ENCODE data around the gene NCDN.
A peak's percentile ranks its signal among the peaks of the same experiment; 100 is the strongest.

NCDN gene, protein sequence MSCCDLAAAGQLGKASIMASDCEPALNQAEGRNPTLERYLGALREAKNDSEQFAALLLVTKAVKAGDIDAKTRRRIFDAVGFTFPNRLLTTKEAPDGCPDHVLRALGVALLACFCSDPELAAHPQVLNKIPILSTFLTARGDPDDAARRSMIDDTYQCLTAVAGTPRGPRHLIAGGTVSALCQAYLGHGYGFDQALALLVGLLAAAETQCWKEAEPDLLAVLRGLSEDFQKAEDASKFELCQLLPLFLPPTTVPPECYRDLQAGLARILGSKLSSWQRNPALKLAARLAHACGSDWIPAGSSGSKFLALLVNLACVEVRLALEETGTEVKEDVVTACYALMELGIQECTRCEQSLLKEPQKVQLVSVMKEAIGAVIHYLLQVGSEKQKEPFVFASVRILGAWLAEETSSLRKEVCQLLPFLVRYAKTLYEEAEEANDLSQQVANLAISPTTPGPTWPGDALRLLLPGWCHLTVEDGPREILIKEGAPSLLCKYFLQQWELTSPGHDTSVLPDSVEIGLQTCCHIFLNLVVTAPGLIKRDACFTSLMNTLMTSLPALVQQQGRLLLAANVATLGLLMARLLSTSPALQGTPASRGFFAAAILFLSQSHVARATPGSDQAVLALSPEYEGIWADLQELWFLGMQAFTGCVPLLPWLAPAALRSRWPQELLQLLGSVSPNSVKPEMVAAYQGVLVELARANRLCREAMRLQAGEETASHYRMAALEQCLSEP

DNA sequence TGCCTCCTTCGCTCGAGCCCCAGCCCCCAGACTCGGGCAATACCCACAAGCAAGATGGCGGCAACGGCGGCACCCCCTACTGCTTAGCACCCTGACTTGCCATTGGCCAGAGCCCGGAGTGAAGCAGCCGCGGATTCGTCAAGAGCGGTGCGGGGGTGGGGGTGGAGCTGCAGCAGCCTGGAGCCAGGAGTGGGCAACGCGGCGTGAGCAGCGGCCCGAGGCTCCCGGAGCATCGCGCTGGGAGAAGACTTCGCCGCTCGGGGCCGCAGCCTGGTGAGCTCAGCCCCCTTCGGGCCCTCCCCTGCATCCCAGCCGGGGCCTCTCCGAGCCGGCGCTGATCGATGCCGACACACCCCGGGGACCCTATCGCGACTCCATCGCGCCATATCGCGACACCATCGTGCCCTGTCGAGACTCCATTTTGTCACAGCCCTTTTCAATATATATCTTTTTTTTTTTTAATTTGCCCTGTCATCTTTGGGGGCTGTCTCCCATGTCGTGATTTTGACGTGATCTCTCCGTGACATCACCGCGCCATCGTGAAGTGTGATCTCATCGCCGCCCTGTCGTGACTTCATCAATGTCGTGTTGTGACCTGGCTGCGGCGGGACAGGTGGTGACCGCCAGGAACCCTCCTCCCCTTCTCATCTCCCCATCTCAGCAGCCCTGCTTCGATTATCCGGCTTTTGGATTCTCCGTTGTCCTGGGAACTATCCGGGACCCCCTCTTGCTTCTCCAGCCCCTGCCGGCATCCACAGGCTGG, at the start of gene NCDN:
Gene NCDN, plus strand, starts transcription at position 189 of the 763 bp plus-strand sequence. Its CDS starts 392 bp downstream, at position 581.
- DNase-seq = peak; percentile 96

DNA sequence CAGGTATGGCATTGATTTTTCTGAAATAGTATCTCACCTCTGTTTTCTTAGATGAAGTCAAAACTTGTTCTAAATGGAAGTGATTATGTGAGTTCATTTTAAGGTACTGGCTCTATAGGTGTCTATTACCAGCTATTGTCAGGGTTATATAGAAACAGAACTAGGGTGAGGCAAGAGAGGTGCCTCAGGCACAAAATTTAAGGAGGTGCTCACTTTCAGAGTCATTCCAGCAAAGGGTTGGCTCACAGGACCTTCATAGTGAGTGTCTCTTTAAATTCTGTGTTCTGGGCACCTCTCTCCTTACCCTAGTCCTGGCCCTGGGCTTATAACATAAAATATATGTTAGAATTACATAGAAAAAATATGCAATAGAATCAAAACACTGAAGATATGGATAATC, 49.7 kb upstream of the NCDN start:
- no peak for DNase-seq

GRCh38 chr1:35509558-35509957, 48.0 kb upstream of the NCDN start:
- no peak for DNase-seq

- DNase-seq = no peak
These were observed 46.3 kb upstream of the NCDN start for GRCh38 chr1:35511305-35511704.

- no peak for DNase-seq
These were observed 39.4 kb upstream of the NCDN start for GRCh38 chr1:35518183-35518582.

DNA sequence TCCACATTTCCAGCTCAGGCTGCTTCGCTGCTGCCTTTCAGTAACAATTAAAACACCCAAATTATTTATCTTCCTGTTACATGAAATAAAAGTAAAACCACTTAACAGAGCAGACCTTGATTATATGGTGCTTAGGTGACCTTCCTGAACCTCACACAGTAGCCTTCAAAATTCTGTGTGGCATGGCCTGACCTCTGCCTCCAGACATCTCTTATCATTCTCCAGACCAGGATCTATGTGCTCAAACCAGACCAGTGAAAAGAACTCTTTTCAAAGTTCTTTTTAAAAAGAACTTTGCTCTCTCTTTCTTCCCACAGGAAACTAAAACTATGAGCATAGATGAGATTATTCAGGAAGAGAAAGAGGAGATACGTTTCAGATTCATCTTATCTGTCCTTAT, 38.2 kb upstream of the NCDN start:
- no peak for DNase-seq

GRCh38 chr1:35524106-35524505, 33.5 kb upstream of the NCDN start:
- DNase-seq = no peak

DNA sequence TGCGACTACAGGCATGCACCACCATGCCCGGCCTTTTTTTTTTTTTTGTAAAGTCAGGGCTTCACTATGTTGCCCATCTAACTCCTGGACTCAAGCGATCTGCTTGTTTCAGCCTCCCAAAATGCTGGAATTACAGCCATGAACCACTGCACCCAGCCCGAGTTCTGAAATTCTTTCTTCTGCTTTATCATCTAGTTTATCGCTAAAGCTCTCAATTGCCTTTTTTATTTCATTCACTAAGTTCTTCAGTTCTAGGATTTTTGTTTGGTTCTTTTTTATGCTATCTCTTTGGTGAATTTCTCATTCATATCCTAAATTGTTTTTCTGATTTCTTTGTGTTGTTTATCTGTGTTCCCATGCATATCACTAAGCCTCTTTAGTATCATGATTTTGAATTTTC, 27.4 kb upstream of the NCDN start:
- no peak for DNase-seq

DNA sequence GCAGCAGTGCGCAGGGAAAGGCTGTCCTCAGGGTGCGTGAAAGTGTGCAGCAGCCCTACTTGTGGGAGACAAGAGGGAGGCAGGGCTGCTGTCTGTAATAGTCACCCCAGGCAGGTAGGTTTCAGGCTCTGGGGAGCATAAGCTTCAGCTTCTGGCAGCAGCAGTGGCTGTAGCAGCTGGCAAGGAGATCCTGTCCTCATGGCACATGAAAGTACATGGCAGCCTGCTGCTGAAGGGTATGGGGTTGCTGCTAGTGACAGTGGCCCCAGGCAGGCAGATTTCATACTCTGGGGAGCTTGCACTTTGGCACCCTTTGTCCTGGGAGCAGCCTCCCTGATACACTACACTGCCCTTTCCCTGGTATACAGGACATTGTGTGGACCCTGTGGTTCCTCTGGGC, 26.7 kb upstream of the NCDN start:
- no peak for DNase-seq

- DNase-seq = no peak
These were observed 26.2 kb upstream of the NCDN start for GRCh38 chr1:35531368-35531767.

GRCh38 chr1:35532497-35533223, 24.9 kb upstream of the NCDN start:
- DNase-seq = no peak

DNA sequence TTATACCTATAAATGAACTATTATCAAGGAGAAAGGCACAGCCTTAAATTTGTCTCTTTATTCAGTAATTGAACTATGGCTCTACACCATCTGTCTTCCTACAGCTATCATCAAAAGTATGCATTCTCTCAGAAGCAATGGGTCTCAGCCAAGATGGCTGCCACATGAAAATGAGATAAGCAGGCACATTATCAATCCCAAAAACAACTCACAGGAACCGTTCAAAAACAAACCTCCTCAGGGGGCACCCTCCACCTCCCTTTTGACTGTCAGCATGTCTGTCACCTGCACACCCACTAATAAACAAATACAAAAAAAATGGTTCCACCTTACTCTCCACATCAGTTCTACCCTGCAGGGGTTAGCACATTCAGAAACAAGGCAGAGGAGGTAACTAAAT, 24.0 kb upstream of the NCDN start:
- DNase-seq = no peak

GRCh38 chr1:35535243-35535642, 22.4 kb upstream of the NCDN start:
- no peak for DNase-seq

GRCh38 chr1:35536556-35537162, 20.9 kb upstream of the NCDN start:
- no peak for DNase-seq

DNA sequence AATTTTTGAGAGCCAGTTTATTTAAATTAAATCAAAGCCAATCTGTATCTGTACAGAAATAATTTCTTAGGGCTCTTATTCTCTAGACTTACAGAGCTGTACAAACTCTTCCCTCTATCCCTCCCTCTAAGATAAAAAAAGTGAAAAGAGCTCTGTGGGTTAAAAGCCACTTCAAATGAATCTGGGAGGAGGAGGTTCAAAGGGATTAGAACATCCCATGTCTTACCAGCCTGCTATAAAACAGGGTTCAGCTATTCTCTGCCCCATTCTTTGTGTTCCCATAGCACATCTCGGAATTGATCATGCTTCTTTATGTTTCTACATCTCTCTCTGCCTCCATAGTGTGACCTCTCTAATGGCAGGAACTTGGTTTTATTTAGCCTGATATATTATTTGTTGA, 19.8 kb upstream of the NCDN start:
- DNase-seq = no peak

GRCh38 chr1:35539073-35539823, 18.4 kb upstream of the NCDN start:
- no peak for DNase-seq

DNA sequence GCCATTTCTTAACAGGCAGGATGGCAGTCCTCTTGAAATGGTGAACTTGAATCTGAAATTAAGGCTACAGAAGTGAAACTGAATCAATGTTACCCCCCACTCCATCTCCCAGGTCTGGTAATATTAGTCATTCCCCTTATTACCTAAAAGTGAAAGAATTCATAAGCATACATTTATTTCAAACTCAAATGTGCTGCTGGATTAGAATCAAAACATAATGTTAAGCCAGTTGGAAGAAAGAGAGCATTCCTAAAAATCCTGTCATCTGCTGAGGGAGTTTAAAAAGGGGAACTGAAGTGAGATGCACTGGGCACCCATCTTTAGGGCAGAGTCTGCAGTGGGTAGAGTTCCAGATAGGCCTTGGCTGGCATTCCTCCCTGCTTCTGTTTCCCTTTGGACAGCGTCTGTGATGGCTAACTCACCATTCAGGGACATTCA, 17.8 kb upstream of the NCDN start:
- no peak for DNase-seq

GRCh38 chr1:35544976-35545375, 12.6 kb upstream of the NCDN start:
- peak; percentile 16 to 30 for DNase-seq

DNA sequence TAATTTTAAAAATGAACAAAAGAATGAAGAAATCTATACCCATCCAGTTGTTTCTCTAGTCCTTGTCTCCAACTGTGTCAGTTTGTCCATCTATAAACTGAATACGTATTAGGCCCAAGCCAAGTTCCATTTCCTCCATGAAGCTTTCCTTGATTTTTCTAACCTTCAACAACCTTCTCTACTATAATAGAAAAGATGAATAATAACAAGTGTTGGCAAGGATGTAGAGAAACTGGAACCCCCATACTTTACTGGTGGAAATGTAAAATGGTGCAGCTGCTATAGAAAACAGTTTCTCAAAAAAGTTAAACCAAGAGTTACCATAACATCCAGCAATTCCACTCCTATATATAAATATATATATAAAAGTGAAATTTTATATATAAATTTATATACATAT, 11.0 kb upstream of the NCDN start:
- DNase-seq = no peak

- no peak for DNase-seq
These were observed 3.7 kb upstream of the NCDN start for GRCh38 chr1:35553851-35554250.
